ENCODE results near the gene ISOC2. TPM values are rescaled to one million over a fixed set of nuclear protein-coding genes. Genes with fewer than 3 reads are reported as not detected.

ISOC2 gene
- total and polyA plus RNA-seq, 9 of the 15 experiments (the other 6 are each of a cell fraction or from before 2014, with no cell fraction given) = 1.2 to 229 (median 58.3) TPM

DNA sequence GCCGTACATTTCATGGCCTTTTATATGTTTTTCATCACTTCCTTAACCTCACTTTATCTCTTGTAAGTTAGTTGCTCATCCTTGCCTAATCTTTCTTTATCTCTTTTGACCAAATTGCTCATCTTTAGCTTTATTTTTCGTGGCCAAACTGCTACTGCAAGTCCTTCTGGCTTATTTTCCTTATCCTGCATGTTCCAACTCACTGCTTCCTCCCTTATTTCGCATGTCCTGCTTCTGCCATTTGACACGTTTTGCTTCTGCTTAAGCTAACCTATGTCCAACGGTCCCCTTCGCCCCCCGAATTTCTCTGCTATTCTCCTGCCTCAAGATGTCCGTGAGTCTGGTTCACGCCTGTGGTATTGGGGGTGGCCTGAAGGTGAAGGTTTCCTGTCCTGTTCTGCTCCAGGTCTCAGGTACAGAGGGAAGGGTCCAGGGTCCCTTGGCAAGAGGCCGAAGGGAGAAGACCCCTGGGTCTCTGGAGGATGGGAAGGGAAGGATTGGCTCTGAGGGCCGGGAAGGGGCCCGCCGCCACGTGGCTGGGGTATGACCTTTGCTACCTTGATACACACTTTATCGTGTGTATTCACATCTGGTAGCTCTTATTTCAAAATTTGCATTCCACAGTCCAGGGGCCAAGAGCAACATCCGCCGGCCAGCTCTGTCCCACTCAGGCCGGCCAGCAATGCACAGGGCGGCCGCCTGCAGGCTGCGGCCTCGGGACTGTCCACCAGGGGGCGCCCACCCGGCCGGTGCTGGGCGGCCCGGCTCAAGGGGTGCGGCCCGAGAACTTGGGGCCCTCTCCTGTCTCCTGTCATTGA, 6.0 kb upstream of the ISOC2 start (continued):
- TF ChIP-seq, protein P1, sequence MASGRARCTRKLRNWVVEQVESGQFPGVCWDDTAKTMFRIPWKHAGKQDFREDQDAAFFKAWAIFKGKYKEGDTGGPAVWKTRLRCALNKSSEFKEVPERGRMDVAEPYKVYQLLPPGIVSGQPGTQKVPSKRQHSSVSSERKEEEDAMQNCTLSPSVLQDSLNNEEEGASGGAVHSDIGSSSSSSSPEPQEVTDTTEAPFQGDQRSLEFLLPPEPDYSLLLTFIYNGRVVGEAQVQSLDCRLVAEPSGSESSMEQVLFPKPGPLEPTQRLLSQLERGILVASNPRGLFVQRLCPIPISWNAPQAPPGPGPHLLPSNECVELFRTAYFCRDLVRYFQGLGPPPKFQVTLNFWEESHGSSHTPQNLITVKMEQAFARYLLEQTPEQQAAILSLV (tag; IDR thresholded peaks at IDR 0.05) = no peak
- TF ChIP-seq RBM25 (IDR thresholded peaks at IDR 0.05; ENCODE audit: low read depth, low read length, severe bottlenecking) (no peak), ADNP (tag; IDR thresholded peaks at IDR 0.05) (peak; percentile 96), HCFC1 (IDR thresholded peaks at IDR 0.05; ENCODE audit: low read depth, low read length) (0 out of 2 replicates have a peak, but pooled peaks have one; percentile 4), BRF1 (IDR thresholded peaks at IDR 0.05; ENCODE audit: borderline replicate concordance, extremely low read depth, insufficient read length) (no peak), RUNX1 (IDR thresholded peaks at IDR 0.05; ENCODE audit: low read depth) (no peak), EZH2 (IDR thresholded peaks at IDR 0.05; ENCODE audit: borderline replicate concordance, low read depth, low read length) (no peak)
- TF ChIP-seq, protein P2, sequence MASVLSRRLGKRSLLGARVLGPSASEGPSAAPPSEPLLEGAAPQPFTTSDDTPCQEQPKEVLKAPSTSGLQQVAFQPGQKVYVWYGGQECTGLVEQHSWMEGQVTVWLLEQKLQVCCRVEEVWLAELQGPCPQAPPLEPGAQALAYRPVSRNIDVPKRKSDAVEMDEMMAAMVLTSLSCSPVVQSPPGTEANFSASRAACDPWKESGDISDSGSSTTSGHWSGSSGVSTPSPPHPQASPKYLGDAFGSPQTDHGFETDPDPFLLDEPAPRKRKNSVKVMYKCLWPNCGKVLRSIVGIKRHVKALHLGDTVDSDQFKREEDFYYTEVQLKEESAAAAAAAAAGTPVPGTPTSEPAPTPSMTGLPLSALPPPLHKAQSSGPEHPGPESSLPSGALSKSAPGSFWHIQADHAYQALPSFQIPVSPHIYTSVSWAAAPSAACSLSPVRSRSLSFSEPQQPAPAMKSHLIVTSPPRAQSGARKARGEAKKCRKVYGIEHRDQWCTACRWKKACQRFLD (CRISPR knock-in tag; IDR thresholded peaks at IDR 0.05) = 0 out of 2 replicates have a peak, but pooled peaks have one; percentile 25
- TF ChIP-seq, protein P3, sequence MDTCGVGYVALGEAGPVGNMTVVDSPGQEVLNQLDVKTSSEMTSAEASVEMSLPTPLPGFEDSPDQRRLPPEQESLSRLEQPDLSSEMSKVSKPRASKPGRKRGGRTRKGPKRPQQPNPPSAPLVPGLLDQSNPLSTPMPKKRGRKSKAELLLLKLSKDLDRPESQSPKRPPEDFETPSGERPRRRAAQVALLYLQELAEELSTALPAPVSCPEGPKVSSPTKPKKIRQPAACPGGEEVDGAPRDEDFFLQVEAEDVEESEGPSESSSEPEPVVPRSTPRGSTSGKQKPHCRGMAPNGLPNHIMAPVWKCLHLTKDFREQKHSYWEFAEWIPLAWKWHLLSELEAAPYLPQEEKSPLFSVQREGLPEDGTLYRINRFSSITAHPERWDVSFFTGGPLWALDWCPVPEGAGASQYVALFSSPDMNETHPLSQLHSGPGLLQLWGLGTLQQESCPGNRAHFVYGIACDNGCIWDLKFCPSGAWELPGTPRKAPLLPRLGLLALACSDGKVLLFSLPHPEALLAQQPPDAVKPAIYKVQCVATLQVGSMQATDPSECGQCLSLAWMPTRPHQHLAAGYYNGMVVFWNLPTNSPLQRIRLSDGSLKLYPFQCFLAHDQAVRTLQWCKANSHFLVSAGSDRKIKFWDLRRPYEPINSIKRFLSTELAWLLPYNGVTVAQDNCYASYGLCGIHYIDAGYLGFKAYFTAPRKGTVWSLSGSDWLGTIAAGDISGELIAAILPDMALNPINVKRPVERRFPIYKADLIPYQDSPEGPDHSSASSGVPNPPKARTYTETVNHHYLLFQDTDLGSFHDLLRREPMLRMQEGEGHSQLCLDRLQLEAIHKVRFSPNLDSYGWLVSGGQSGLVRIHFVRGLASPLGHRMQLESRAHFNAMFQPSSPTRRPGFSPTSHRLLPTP (IDR thresholded peaks at IDR 0.05; ENCODE audit: borderline replicate concordance, extremely low read depth, insufficient read length) = no peak
- TF ChIP-seq, protein P4, sequence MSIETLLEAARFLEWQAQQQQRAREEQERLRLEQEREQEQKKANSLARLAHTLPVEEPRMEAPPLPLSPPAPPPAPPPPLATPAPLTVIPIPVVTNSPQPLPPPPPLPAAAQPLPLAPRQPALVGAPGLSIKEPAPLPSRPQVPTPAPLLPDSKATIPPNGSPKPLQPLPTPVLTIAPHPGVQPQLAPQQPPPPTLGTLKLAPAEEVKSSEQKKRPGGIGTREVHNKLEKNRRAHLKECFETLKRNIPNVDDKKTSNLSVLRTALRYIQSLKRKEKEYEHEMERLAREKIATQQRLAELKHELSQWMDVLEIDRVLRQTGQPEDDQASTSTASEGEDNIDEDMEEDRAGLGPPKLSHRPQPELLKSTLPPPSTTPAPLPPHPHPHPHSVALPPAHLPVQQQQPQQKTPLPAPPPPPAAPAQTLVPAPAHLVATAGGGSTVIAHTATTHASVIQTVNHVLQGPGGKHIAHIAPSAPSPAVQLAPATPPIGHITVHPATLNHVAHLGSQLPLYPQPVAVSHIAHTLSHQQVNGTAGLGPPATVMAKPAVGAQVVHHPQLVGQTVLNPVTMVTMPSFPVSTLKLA (conservative IDR thresholded peaks at IDR 0.05) = peak; percentile 83 to 86
- TF ChIP-seq, protein P5, sequence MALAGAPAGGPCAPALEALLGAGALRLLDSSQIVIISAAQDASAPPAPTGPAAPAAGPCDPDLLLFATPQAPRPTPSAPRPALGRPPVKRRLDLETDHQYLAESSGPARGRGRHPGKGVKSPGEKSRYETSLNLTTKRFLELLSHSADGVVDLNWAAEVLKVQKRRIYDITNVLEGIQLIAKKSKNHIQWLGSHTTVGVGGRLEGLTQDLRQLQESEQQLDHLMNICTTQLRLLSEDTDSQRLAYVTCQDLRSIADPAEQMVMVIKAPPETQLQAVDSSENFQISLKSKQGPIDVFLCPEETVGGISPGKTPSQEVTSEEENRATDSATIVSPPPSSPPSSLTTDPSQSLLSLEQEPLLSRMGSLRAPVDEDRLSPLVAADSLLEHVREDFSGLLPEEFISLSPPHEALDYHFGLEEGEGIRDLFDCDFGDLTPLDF (CRISPR knock-in tag; IDR thresholded peaks at IDR 0.05) = no peak
- TF ChIP-seq, protein P6, sequence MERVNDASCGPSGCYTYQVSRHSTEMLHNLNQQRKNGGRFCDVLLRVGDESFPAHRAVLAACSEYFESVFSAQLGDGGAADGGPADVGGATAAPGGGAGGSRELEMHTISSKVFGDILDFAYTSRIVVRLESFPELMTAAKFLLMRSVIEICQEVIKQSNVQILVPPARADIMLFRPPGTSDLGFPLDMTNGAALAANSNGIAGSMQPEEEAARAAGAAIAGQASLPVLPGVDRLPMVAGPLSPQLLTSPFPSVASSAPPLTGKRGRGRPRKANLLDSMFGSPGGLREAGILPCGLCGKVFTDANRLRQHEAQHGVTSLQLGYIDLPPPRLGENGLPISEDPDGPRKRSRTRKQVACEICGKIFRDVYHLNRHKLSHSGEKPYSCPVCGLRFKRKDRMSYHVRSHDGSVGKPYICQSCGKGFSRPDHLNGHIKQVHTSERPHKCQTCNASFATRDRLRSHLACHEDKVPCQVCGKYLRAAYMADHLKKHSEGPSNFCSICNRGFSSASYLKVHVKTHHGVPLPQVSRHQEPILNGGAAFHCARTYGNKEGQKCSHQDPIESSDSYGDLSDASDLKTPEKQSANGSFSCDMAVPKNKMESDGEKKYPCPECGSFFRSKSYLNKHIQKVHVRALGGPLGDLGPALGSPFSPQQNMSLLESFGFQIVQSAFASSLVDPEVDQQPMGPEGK (CRISPR knock-in tag; IDR thresholded peaks at IDR 0.05; ENCODE audit: borderline replicate concordance) = no peak
- TF ChIP-seq, protein P7, sequence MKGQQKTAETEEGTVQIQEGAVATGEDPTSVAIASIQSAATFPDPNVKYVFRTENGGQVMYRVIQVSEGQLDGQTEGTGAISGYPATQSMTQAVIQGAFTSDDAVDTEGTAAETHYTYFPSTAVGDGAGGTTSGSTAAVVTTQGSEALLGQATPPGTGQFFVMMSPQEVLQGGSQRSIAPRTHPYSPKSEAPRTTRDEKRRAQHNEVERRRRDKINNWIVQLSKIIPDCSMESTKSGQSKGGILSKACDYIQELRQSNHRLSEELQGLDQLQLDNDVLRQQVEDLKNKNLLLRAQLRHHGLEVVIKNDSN (CRISPR knock-in tag; IDR thresholded peaks at IDR 0.05) = peak; percentile 47; the same call in 1 of the 2 replicates
